Stimulated activated CD8-positive, alpha-beta memory T cell treated with anti-CD3 and anti-CD28 coated beads, Interleukin-7, amount 100 ng/mL, for 48 hours (primary cell): ENCODE measurements around the gene MFN1.
A peak's percentile ranks its signal among the peaks of the same experiment; 100 is the strongest.
"Not testable (repeated sequence)": the region's sequence is repeated elsewhere in the genome, so short reads cannot be mapped to it uniquely, and the experiment has no call there.

Experiments
- DNase-seq, 2 donors: peaks; one replicate each; pipeline ENCODE4 v3.0.0-alpha.2; 2020; ENCODE audit warnings: low read depth in 1 of 2; ENCODE audit errors: extremely low read depth in 1 of 2

The MFN1 gene

GRCh38 chr3:179347345-179348194, at the start of gene MFN1:
Gene MFN1 (plus strand): TSS chr3:179347709. CDS start chr3:179348852, 1,143 bp downstream.
- peak; percentile 71 to 87 for DNase-seq

- no peak for DNase-seq
Observed at GRCh38 chr3:179297971-179298725, 49.4 kb upstream of the MFN1 start.

DNA sequence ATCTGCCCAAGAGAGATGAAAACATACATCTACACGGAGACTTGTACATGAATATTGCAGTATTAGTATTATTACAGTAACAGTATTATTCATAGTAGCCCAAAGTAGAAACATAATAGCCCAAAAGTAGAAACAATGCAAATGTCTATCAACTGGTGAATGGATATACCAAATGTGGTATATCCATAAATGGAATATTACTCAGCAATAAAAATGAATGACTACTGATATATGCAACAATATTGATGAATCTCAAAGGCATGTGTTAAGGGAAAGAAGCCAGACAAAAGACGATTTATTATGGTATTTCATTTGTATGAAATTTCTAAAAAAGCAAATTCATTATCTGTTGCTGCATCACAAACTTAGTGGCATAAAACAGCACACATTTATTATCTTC, 48.2 kb upstream of the MFN1 start:
- DNase-seq, result no peak

DNA sequence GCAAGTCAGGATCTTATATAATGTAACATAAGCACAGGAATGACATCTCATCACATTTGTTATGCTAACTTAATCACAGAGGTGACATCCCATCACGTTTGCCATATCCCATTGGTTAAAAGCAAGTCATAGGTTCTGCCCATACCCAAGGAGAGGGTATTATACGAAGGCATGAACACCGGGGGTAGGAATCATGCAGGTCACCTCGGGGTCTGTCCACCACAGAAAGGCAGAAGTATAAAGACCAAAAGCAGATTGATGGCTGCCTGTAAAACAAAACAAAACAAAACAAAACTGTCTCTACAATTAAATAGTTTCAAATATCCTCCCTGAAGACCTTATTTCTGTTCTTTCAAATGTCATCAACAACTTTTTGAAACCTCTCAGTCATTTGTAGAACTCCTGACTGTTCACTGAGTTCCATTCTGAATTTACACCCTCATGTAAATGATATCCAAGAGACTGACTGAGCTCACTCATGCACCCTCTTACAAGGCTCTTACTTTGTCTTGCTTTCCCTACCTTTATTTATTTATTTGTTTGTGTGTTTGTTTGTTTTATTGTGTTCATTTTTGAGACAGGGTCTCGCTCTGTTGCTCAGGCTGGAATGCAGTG, 47.4 kb upstream of the MFN1 start:
- DNase-seq, result no peak

GRCh38 chr3:179301645-179302044, 45.9 kb upstream of the MFN1 start:
- no peak for DNase-seq

DNA sequence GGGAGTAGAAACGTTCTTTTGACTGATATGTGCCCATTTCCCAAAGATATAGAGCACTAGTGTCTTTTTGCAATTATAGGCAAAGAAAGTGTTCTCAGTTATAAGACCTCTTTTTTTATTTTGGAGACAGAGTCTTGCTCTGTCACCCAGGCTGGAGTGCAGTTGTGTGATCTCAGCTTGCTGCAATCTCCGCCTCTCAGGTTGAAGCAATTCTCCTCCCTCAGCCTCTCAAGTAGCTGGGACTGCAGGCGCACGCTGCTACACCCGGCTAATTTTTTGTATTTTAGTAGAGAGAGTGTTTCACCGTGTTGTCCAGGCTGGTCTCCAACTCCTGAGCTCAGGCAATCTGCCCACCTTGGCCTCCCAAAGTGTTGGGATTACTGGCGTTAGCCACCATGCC, 45.4 kb upstream of the MFN1 start:
- no peak for DNase-seq

DNA sequence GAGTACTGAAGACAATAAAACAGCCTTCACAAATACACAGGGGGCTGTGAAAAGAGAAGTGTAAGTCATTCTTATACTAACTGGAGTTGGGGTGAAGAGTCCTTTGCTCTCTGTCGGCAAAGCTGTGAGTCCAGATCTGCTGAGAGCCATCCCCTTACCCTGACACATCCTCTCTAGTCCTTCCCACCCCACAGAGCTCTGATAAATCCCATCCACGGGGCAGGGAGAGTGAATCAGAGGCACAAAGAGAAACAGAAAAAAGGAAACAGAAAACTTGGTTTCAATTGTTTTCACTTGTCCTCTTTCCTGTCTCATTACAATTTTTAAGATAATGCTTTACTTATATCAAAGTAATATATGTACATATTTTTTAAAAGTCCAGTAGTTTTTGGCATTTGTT, 42.9 kb upstream of the MFN1 start:
- DNase-seq, result no peak

- DNase-seq, result not testable (repeated sequence)
Observed at GRCh38 chr3:179307362-179307761, 40.1 kb upstream of the MFN1 start.

- DNase-seq, result no peak
Observed at GRCh38 chr3:179308001-179308400, 39.5 kb upstream of the MFN1 start.

DNA sequence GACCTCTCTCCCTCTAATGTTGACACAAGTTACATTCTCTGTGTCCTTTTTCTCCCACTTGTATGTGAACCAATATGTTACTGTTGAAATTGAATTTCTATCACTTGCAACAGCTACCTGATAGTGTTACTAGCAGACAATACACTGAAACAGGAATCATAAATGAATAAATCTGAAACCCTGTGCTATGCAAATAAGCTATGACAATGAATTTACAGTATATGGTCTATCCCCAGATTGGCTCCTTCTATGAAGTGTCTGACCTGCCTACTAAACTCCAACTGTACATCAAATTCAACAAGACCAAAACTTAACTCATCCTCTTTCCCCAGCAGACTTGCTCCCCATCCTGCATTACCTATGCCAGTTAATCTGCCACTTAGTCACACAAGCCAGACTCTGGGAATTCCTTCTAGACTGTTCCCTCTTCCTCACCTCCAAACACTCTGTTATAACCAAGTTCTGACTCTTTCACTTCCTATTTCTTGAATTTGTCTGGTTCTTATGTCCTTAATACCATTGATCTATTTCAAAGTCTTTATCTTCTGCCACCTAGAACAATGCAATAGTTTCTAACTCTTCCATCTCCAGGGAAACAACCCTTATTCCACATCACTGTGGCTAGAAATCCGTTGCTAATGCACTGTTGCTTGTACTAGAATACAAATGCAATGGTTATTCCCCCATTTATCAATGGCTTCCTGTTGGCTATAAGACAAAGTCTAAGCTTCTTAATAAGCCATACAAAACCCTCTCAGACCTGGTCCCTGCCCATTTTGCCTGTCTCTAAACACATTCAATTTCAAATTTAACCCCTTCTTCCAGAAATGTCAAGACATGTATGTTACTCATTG, 38.1 kb upstream of the MFN1 start:
- DNase-seq, result no peak

- DNase-seq, result no peak
Observed at GRCh38 chr3:179318876-179319275, 28.6 kb upstream of the MFN1 start.

- no peak for DNase-seq
Observed at GRCh38 chr3:179321668-179322285, 25.7 kb upstream of the MFN1 start.

GRCh38 chr3:179322286-179323196, 25.0 kb upstream of the MFN1 start, which contains the start of gene ZNF639:
Gene ZNF639 (plus strand): TSS chr3:179323031. CDS start chr3:179328294, 5,263 bp downstream.
- DNase-seq, result peak; percentile 71

DNA sequence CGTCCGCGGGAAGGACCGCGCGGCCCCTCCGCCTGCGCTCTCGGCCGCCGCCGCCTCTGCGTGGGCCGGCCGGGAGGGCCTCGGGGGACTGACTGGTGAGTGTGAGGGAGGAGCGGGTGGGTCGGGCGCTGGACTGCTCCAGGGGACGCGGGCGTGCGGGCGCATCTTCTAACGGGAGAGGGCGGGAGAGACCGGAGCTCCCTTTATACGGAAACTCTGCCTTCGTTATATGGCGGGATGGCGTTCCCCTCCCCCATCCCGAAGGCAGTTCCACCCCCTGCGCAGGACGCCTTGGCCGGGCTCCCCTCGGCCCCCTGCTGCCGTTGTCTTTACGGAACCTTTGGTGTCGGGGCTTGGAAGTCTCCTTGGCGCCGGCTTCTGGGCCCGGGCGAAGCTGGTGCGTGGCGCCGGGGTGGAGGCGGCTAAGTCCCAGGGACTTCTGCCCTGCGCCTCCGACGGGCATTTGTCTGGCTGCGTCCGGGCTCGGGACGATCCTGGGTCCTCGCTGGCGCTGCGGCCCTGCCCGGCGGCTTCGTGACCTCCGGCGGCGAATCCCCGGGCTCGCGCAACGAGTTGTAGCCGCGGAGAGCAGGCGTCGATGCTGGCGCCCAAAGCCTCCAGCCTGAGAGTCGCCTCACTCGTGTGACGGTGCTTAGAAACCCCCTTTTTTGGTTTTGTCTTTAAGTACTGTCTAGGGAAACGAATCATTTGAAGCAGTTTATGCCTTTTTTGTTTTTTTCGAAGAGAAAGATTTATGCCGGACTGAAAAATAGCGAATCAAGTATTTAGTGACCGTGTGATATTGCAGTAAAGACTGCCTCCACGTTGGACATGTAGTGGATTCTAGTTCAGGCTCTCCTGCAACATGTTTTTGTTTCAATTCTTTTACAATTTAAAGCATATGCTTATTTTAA, 24.1 kb upstream of the MFN1 start:
- peak in 1 of 2 donors; percentile 33 for DNase-seq

GRCh38 chr3:179324270-179324754, 23.2 kb upstream of the MFN1 start:
- DNase-seq, result no peak

DNA sequence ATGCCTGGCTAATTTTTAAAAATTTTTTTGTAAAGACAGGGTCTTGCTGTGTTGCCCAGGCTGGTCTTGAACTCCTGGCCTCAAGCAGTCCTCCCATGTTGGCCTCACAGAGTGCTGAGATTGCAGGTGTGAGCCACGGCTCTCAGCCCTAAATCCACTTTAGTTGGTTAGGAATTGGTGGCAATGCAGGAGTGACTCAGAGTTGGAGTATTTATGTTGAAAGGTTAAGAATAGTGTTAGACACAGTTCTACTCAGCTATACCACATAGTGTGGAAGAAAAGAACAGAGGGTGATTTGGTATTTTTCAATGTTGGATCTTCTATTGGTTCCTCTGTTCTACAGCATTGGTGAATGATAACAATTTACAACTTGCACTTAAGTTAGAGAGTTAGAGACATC, 17.1 kb upstream of the MFN1 start:
- DNase-seq, result no peak

DNA sequence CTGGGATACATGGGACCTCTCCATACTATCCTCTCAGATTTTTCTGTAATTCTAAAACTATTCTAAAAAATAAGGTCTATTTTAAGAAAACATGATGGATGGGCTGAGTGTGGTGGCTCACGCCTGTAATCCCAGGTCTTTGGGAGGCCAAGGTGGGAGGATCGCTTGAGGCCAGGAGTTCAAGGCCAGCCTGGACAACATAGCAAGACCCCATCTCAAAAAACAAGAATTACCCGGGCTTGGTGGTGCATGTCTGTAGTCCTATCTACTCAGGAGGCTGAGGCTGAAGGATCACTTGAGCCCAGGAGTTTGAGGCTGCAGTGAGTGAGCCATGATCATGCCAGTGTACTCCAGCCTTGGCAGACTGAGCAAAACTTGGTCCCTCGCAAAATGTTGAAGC, 15.3 kb upstream of the MFN1 start:
- no peak for DNase-seq

- no peak for DNase-seq
Observed at GRCh38 chr3:179333084-179333483, 14.4 kb upstream of the MFN1 start.
